Gastroesophageal sphincter (tissue), 3 donors: Measurements from ENCODE around the gene MORC1.

Experiments used
- EP300 ChIP-seq: sonication (generic); formaldehyde crosslinking; IDR thresholded peaks from one replicate; pipeline ENCODE4 v1.6.1; 2017; ENCODE audit warnings: antibody characterized with exemption, mild to moderate bottlenecking
- POLR2A ChIP-seq, 2 donors: fragments of 450-650 bp; IDR thresholded peaks; one replicate each; pipeline ENCODE4 v1.6.1; 2017; ENCODE audit warnings: antibody characterized with exemption in 2 of 2, mild to moderate bottlenecking in 2 of 2, moderate library complexity in 1 of 2
- POLR2AphosphoS5 ChIP-seq: sonication (generic); formaldehyde crosslinking; IDR thresholded peaks from one replicate; pipeline ENCODE4 v1.6.1; 2017; ENCODE audit warnings: antibody characterized with exemption
- TF ChIP-seq, protein P1 (sequence below), 4 experiments: fragments of 200-600 bp in 2 of 4; fragments of 450-650 bp in 2 of 4; sonication (generic) in 1 of 4; IDR thresholded peaks; one replicate each; pipeline ENCODE4 v1.5.1; 2017 to 2019; ENCODE audit warnings: antibody characterized with exemption in 4 of 4, mild to moderate bottlenecking in 2 of 4, moderate library complexity in 2 of 4

DNA sequence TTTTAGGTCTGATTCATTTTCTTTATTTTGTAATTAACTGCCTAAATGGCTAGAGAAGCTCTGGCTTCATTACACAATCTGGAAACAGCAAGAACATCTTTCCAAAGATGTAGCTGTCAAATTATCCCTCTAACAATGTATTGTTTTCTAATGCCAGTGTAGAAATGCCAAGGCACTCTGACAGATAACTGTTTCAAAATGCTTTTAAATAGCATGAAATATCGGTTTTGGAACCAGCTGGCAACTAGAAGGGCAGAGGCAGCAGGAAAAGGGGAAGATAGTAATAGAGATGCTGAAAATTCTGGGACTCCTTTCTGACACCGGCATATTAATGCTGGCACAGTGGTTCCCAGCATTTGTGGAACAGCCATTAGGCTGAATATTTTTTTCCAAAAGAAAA, 26.1 kb downstream of the MORC1 start:
- TF ChIP-seq EP300 (no peak), POLR2A (IDR thresholded peaks at IDR 0.05) (no peak), POLR2AphosphoS5 (no peak)
- TF ChIP-seq, protein P1, sequence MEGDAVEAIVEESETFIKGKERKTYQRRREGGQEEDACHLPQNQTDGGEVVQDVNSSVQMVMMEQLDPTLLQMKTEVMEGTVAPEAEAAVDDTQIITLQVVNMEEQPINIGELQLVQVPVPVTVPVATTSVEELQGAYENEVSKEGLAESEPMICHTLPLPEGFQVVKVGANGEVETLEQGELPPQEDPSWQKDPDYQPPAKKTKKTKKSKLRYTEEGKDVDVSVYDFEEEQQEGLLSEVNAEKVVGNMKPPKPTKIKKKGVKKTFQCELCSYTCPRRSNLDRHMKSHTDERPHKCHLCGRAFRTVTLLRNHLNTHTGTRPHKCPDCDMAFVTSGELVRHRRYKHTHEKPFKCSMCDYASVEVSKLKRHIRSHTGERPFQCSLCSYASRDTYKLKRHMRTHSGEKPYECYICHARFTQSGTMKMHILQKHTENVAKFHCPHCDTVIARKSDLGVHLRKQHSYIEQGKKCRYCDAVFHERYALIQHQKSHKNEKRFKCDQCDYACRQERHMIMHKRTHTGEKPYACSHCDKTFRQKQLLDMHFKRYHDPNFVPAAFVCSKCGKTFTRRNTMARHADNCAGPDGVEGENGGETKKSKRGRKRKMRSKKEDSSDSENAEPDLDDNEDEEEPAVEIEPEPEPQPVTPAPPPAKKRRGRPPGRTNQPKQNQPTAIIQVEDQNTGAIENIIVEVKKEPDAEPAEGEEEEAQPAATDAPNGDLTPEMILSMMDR (IDR thresholded peaks at IDR 0.05) = no peak
